Common myeloid progenitor, CD34-positive (primary cell): Measurements from ENCODE around the gene HYCC1.

Experiments used
- CTCF ChIA-PET: fragments of 350-600 bp; sonication (Branson Sonifier 250); formaldehyde crosslinking; loops from one replicate; lab custom pipeline; 2021; ENCODE audit warnings: antibody characterized with exemption; lab: Charles Lee
- POLR2A ChIA-PET: fragments of 350-600 bp; sonication (Branson Sonifier 250); formaldehyde crosslinking; loops from one replicate; lab custom pipeline; 2021; ENCODE audit warnings: antibody characterized with exemption; lab: Charles Lee
- DNase-seq, 3 donors: peaks; one replicate each; pipeline versions ENCODE4 v3.0.0 to v3.0.0-alpha.2; 2013
- H3K27ac ChIP-seq, 2 experiments: 1 replicate in 1 of 2; 2 replicates in 1 of 2; pipeline ENCODE4 v1.7.0; 2013; ENCODE audit warnings: inconsistent platforms in 2 of 2, low read length in 2 of 2, mild to moderate bottlenecking in 2 of 2, low read depth in 1 of 2, moderate library complexity in 1 of 2; ENCODE audit not compliant: severe bottlenecking in 2 of 2, insufficient read depth in 1 of 2, poor library complexity in 1 of 2
- H3K27me3 ChIP-seq, 5 experiments: replicated peaks in 2 of 5; 1 replicate in 3 of 5; 2 replicates in 2 of 5; pipeline versions ENCODE4 v1.6.1 to v1.7.0; 2013; ENCODE audit warnings: low read length in 4 of 5, mild to moderate bottlenecking in 2 of 5, moderate library complexity in 2 of 5, inconsistent platforms in 1 of 5; ENCODE audit not compliant: insufficient read depth in 5 of 5, control insufficient read depth in 4 of 5
- H3K36me3 ChIP-seq, 4 experiments: 1 replicate in 2 of 4; 2 replicates in 2 of 4; pipeline versions ENCODE4 v1.6.1 to v1.7.0; 2013; ENCODE audit warnings: low read length in 3 of 4, control low read depth in 1 of 4, mild to moderate bottlenecking in 1 of 4; ENCODE audit not compliant: control insufficient read depth in 4 of 4, insufficient read depth in 4 of 4
- H3K4me1 ChIP-seq, 4 experiments: 1 replicate in 3 of 4; 2 replicates in 1 of 4; pipeline versions ENCODE4 v1.6.1 to v1.7.1; 2013; ENCODE audit warnings: low read length in 3 of 4, mild to moderate bottlenecking in 3 of 4, control low read depth in 1 of 4, inconsistent platforms in 1 of 4, moderate library complexity in 1 of 4; ENCODE audit not compliant: control insufficient read depth in 4 of 4, insufficient read depth in 4 of 4; ENCODE audit errors: control extremely low read depth in 1 of 4
- H3K4me3 ChIP-seq, 7 experiments: 1 replicate in 4 of 7; 2 replicates in 3 of 7; pipeline versions ENCODE4 v1.5.1 to v1.7.0; 2013; ENCODE audit warnings: mild to moderate bottlenecking in 7 of 7, low read length in 6 of 7, moderate library complexity in 6 of 7, inconsistent platforms in 2 of 7, low read depth in 2 of 7, control low read depth in 1 of 7; ENCODE audit not compliant: insufficient read depth in 4 of 7, control insufficient read depth in 1 of 7; ENCODE audit errors: extremely low read depth in 1 of 7
- H3K9me3 ChIP-seq, 5 experiments: 1 replicate in 4 of 5; 2 replicates in 1 of 5; pipeline versions ENCODE4 v1.6.1 to v1.7.1; 2013; ENCODE audit warnings: low read length in 4 of 5, mild to moderate bottlenecking in 2 of 5, inconsistent platforms in 1 of 5, low read depth in 1 of 5, moderate library complexity in 1 of 5; ENCODE audit not compliant: control insufficient read depth in 4 of 5, insufficient read depth in 2 of 5; ENCODE audit errors: control extremely low read depth in 1 of 5
- WGBS: methylation state at CpG from one replicate; pipeline ENCODE4 v1.1.5; 2013; ENCODE audit not compliant: insufficient coverage; 5-methylcytosine and 5-hydroxymethylcytosine counted together

Gene HYCC1

GRCh38 chr7:22997871-22998518, 15.9 kb downstream of the HYCC1 start:
- H3K4me1 ChIP-seq = peaks cover 0 to 17% (median 8%) of the 10 kb centered on the region in 4 experiments
- DNase-seq = no peak
- no peaks in the 10 kb centered on the region for H3K27me3 ChIP-seq
- H3K27ac ChIP-seq = no peak overlapping the region
- no CpG with 5 or more reads among the region's 2 CpGs for WGBS
- CTCF ChIA-PET = no interaction called here
- POLR2A ChIA-PET = no interaction called here
- no peaks in the 10 kb centered on the region for H3K9me3 ChIP-seq
- H3K36me3 ChIP-seq = peaks cover 0 to 2% (median 0%) of the 10 kb centered on the region in 4 experiments
- no peak overlapping the region for H3K4me3 ChIP-seq

- Histone ChIP-seq H3K9me3 (no peaks in the 10 kb centered on the region), H3K36me3 (peaks cover 0 to 2% (median 0%) of the 10 kb centered on the region in 4 experiments), H3K27ac (no peak overlapping the region), H3K27me3 (no peaks in the 10 kb centered on the region), H3K4me3 (no peak overlapping the region), H3K4me1 (peaks cover 0 to 14% (median 8%) of the 10 kb centered on the region in 4 experiments)
- ChIA-PET CTCF (no interaction called here), POLR2A (no interaction called here)
- no peak for DNase-seq
- WGBS = no CpG with 5 or more reads among the region's 1 CpG
Measured at GRCh38 chr7:22996470-22996869, 17.5 kb downstream of the HYCC1 start.

GRCh38 chr7:22995011-22995410, 18.9 kb downstream of the HYCC1 start:
- Histone ChIP-seq H3K27ac (no peak overlapping the region), H3K4me3 (no peak overlapping the region), H3K9me3 (no peaks in the 10 kb centered on the region), H3K27me3 (no peaks in the 10 kb centered on the region), H3K36me3 (peaks cover 0 to 2% (median under 1%) of the 10 kb centered on the region in 4 experiments), H3K4me1 (peaks cover 0 to 14% (median 8%) of the 10 kb centered on the region in 4 experiments)
- DNase-seq = no peak
- WGBS = 100% methylated on average over 2 of the region's 2 CpGs
- CTCF ChIA-PET = no interaction called here
- POLR2A ChIA-PET = no interaction called here

- H3K27me3 ChIP-seq = no peaks in the 10 kb centered on the region
- POLR2A ChIA-PET = no interaction called here
- no peak for DNase-seq
- H3K9me3 ChIP-seq = no peaks in the 10 kb centered on the region
- H3K27ac ChIP-seq = no peak overlapping the region
- 100% methylated on average over 2 of the region's 3 CpGs for WGBS
- peaks cover 0 to 2% (median under 1%) of the 10 kb centered on the region in 4 experiments for H3K36me3 ChIP-seq
- peaks cover 0 to 14% (median 4%) of the 10 kb centered on the region in 4 experiments for H3K4me1 ChIP-seq
- no peak overlapping the region for H3K4me3 ChIP-seq
- CTCF ChIA-PET = no interaction called here
Measured at GRCh38 chr7:22992874-22993840, 20.8 kb downstream of the HYCC1 start.

- H3K27me3 ChIP-seq = no peaks in the 10 kb centered on the region
- no peak overlapping the region for H3K27ac ChIP-seq
- H3K4me1 ChIP-seq = peaks cover 0 to 8% (median 0%) of the 10 kb centered on the region in 4 experiments
- DNase-seq = no peak
- no peaks in the 10 kb centered on the region for H3K9me3 ChIP-seq
- ChIA-PET CTCF (no interaction called here), POLR2A (no interaction called here)
- peaks cover 0 to 2% (median under 1%) of the 10 kb centered on the region in 4 experiments for H3K36me3 ChIP-seq
- WGBS = no CpG with 5 or more reads among the region's 1 CpG
- H3K4me3 ChIP-seq = no peak overlapping the region
Measured at GRCh38 chr7:22990588-22990949, 23.4 kb downstream of the HYCC1 start.

GRCh38 chr7:22989643-22990587, 24.0 kb downstream of the HYCC1 start:
- CTCF ChIA-PET = no interaction called here
- peaks cover 0 to 8% (median 0%) of the 10 kb centered on the region in 4 experiments for H3K4me1 ChIP-seq
- no CpG with 5 or more reads among the region's 3 CpGs for WGBS
- H3K27ac ChIP-seq = no peak overlapping the region
- H3K4me3 ChIP-seq = no peak overlapping the region
- no peaks in the 10 kb centered on the region for H3K9me3 ChIP-seq
- POLR2A ChIA-PET = no interaction called here
- H3K36me3 ChIP-seq = peaks cover 0 to 2% (median under 1%) of the 10 kb centered on the region in 4 experiments
- DNase-seq = no peak
- no peaks in the 10 kb centered on the region for H3K27me3 ChIP-seq
